Activated CD4-positive, alpha-beta T cell treated with anti-CD3 and anti-CD28 coated beads for 36 hours (primary cell): ENCODE results near the gene HCFC1. TPM values are rescaled to one million over a fixed set of nuclear protein-coding genes. Genes with fewer than 3 reads are reported as not detected.
A peak's percentile ranks its signal among the peaks of the same experiment; 100 is the strongest.

Source experiments
- ATAC-seq: fragments of 200-7000 bp; cut with Tn5 transposase; one replicate; pipeline ENCODE4 v1.10.0; 2021; ENCODE audit warnings: mild to moderate bottlenecking, moderate library complexity
- CTCF ChIA-PET: fragments of 350-600 bp; sonication (Branson Sonifier 250); formaldehyde crosslinking; loops from one replicate; lab custom pipeline; 2021; ENCODE audit warnings: antibody characterized with exemption; lab: Charles Lee
- POLR2A ChIA-PET: fragments of 350-600 bp; sonication (Branson Sonifier 250); formaldehyde crosslinking; loops from one replicate; lab custom pipeline; 2021; ENCODE audit warnings: antibody characterized with exemption, inconsistent platforms; lab: Charles Lee
- DNase-seq: peaks from one replicate; pipeline ENCODE4 v3.0.0-alpha.2; 2020
- H3K27ac Mint-ChIP-seq: one replicate; pipeline ENCODE4 v1.8.0; 2021; ENCODE audit warnings: mixed read lengths
- H3K27me3 Mint-ChIP-seq: one replicate; pipeline ENCODE4 v1.8.0; 2021; ENCODE audit warnings: mixed read lengths
- H3K36me3 Mint-ChIP-seq: one replicate; pipeline ENCODE4 v1.8.0; 2021; ENCODE audit warnings: low read depth, mixed read lengths
- H3K4me1 Mint-ChIP-seq: one replicate; pipeline ENCODE4 v1.8.0; 2021; ENCODE audit warnings: mixed read lengths
- H3K4me3 Mint-ChIP-seq: one replicate; pipeline ENCODE4 v1.8.0; 2021; ENCODE audit warnings: mild to moderate bottlenecking, moderate library complexity, mixed read lengths
- H3K9me3 Mint-ChIP-seq: one replicate; pipeline ENCODE4 v1.8.0; 2021; ENCODE audit warnings: low read depth, mixed read lengths
- intact Hi-C, 2 experiments: fragments of 100-400 bp; cut with DNase I in 1 of 2; cut with micrococcal nuclease in 1 of 2; formaldehyde crosslinking; loops; one replicate each; pipeline versions ENCODE4 v1.14.2 to v1.15.1; 2022 to 2024; cut with DNase I, micrococcal nuclease
- total RNA-seq, 2 experiments: library from RNA; stranded (reverse); gene quantifications; one replicate each; pipeline ENCODE4 v1.2.3, GENCODE V29; 2021

Gene HCFC1
- total RNA-seq, 2 experiments from 2014 or later = 99.5 to 147 TPM

DNA sequence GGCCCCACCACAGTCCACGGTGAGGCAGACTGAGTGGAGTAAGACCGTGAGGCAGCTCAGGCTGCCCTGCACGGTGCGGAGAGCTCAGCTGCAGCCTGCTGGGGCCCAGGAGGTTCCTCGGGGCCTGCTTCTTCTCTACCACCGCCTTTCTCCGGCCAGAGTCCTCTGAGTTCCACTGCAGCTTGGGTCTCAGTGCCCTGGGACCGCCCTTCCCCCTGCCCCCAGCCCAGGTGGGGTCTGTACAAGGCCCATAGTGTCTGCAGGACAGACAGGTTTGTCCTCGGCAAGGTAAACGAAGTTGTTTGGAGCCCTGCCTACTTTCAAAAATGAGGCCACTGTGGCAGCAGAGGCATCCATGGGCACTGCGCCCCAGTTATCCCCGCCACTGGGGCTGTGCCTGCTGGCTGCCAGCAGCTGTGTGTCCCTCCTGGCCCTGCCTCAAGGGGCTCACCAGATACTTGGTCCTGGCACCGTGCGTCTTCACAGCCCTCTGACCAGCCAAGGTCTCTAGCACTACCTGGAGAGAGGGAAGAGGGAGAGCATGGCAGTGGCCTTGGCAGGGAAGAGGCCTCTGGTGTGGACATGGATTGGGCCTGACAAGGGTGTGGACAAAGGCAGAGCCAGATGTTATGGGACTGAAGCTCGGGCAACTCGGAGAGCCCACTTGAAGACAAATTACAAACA, 44.1 kb upstream of the HCFC1 start:
- peak overlapping the region; percentile 42 for H3K27ac Mint-ChIP-seq
- POLR2A ChIA-PET = no interaction called here

DNA sequence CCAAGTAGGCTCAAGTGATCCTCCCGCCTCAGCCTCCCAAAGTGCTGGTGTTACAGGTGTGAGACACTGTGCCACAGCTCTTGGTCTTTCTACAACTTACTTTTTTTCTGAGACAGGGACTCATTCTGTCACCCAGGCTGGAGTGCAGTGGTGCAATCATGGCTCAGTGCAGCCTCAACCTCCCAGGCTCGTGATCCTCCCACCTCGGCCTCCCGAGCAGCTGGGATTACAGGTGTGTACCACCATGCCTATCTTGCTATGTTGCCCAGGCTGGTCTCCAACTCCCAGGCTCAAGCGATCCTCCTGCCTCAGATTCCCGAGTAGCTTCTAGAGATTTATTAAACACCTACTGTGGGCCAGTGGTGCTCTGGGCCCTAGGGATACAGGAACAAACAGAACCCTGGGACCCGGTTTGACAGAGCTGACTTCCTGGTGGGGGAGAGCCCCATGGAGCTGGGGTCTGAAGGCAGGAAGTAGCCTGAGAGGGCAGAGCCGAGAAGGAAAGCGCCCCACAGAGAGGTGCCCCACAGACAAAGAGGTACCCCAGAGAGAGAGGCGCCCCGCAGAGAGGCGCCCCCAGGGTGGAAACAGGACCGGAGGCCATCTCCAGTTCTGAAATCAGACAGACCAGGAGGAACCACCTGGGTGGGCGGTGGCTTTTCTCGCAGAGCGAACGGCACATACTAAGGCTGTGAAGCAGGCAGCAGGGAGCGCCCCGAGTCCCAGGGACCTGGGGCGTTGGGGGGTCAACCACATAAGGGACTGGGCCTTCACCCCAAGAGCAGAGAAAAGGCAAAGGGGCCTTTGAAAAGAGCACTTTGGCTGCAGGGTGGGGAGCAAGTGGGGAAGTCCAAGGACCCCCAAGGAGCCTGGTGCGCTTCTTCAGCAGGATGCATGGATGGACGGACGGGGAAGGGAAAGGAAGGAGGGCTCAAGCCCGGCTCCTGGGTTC, 43.1 kb upstream of the HCFC1 start:
- intact Hi-C loops = loop anchor here in 1 of 2 experiments (5.0 to 10.0 kb wide), 2 partner anchors 87 to 360 kb away; partner anchors contain the start of genes ARHGAP4, EMD and FLNA
- Mint-ChIP-seq H3K27me3 (no peaks in the 10 kb centered on the region), H3K27ac (no peak overlapping the region), H3K4me1 (peaks cover 7% of the 10 kb centered on the region), H3K36me3 (peaks cover 15% of the 10 kb centered on the region), H3K9me3 (no peaks in the 10 kb centered on the region), H3K4me3 (no peak overlapping the region)
- CTCF ChIA-PET = interaction anchor here (0.7 to 1.6 kb wide), 4 partner anchors 10 to 53 kb away, joined by 4 to 9 read pairs (median 5); no protein-coding TSS in a partner anchor
- POLR2A ChIA-PET = interaction anchor here (0.9 kb wide), 2 partner anchors 13 to 26 kb away, joined by 3 to 6 read pairs; no protein-coding TSS in a partner anchor
- DNase-seq = no peak
- ATAC-seq = no peak

More for the DNA sequence above, 44.1 kb upstream of the HCFC1 start:
- intact Hi-C loops = loop anchor here in 1 of 2 experiments (5.0 to 10.0 kb wide), 2 partner anchors 88 to 359 kb away; partner anchors contain the start of genes ARHGAP4, EMD and FLNA
- DNase-seq = no peak
- H3K27me3 Mint-ChIP-seq = no peaks in the 10 kb centered on the region
- CTCF ChIA-PET = no interaction called here
- H3K36me3 Mint-ChIP-seq = peaks cover 12% of the 10 kb centered on the region
- H3K9me3 Mint-ChIP-seq = no peaks in the 10 kb centered on the region
- no peak overlapping the region for H3K4me3 Mint-ChIP-seq
- peaks cover 7% of the 10 kb centered on the region for H3K4me1 Mint-ChIP-seq
- no peak for ATAC-seq

DNA sequence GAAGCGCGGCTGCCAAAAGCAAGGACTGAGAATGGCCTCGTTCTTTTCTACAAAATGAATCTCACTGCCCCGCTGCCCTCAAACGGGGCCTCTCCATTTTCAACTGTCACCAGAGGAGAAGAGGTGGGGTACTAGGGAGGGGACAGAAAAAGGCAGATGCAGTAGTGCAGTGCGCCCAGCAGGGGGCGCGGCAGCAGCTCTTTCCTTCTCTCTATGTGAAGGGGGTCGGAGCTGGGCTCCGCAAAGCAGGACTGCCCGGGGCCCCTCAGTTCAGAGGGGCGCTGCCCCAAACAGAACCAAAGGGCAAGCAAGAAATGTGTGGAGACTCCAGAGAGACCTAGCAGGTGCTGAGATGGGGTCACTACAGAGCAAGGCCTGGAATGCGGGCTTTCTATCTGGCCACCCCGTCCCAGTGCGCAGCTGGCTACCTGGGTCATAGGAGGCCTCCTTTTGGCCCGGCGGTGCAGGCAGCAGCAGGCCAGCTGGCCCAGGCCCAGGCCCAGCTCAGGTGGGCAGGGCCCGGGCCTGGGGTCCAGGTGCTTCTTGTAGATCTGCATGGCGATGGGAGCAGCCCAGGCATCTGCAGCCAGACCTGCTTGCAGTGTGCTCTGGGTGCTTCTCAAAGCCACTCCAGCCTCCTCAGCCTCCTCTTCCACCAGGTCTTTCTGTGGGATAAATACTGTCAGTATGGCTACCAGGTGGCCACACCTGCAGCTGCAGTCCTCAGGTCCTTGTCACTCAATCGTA, 42.2 kb upstream of the HCFC1 start:
- peak; percentile 85 for ATAC-seq
- Mint-ChIP-seq H3K36me3 (peaks cover 13% of the 10 kb centered on the region), H3K9me3 (no peaks in the 10 kb centered on the region), H3K4me1 (peaks cover 7% of the 10 kb centered on the region), H3K27ac (peak overlapping the region; percentile 13), H3K27me3 (no peaks in the 10 kb centered on the region), H3K4me3 (no peak overlapping the region)
- intact Hi-C loops = loop anchor here (1.0 to 10.0 kb wide), 2 partner anchors 38 to 361 kb away; partner anchors contain the start of genes EMD (in 1 of the 2) and FLNA (in 1 of the 2)
- POLR2A ChIA-PET = interaction anchor here (0.9 to 1.0 kb wide), 3 partner anchors 12 to 47 kb away, joined by 3 to 6 read pairs (median 4); no protein-coding TSS in a partner anchor
- peak; percentile 67 for DNase-seq
- CTCF ChIA-PET = interaction anchor here (0.7 to 2.2 kb wide), 13 partner anchors 9 to 123 kb away, joined by 3 to 10 read pairs (median 4); no protein-coding TSS in a partner anchor

- ChIA-PET POLR2A (interaction anchor here (1.0 kb wide), 1 partner anchor 46 kb away, joined by 4 read pairs; no protein-coding TSS in a partner anchor), CTCF (interaction anchor here (1.0 to 2.2 kb wide), 10 partner anchors 10 to 124 kb away, joined by 3 to 10 read pairs (median 4); no protein-coding TSS in a partner anchor)
- peaks cover 15% of the 10 kb centered on the region for H3K36me3 Mint-ChIP-seq
- H3K27ac Mint-ChIP-seq = no peak overlapping the region
- H3K9me3 Mint-ChIP-seq = no peaks in the 10 kb centered on the region
- no peak overlapping the region for H3K4me3 Mint-ChIP-seq
- intact Hi-C loops = loop anchor here (1.0 to 10.0 kb wide), 2 partner anchors 38 to 362 kb away; partner anchors contain the start of genes EMD (in 1 of the 2) and FLNA (in 1 of the 2)
- no peak for ATAC-seq
- H3K4me1 Mint-ChIP-seq = peaks cover 7% of the 10 kb centered on the region
- no peak for DNase-seq
- H3K27me3 Mint-ChIP-seq = no peaks in the 10 kb centered on the region
These were observed 41.4 kb upstream of the HCFC1 start for GRCh38 chrX:154013001-154013421.

GRCh38 chrX:154012336-154012991, 40.8 kb upstream of the HCFC1 start:
- Mint-ChIP-seq H3K4me1 (peaks cover 9% of the 10 kb centered on the region), H3K27ac (no peak overlapping the region)

DNA sequence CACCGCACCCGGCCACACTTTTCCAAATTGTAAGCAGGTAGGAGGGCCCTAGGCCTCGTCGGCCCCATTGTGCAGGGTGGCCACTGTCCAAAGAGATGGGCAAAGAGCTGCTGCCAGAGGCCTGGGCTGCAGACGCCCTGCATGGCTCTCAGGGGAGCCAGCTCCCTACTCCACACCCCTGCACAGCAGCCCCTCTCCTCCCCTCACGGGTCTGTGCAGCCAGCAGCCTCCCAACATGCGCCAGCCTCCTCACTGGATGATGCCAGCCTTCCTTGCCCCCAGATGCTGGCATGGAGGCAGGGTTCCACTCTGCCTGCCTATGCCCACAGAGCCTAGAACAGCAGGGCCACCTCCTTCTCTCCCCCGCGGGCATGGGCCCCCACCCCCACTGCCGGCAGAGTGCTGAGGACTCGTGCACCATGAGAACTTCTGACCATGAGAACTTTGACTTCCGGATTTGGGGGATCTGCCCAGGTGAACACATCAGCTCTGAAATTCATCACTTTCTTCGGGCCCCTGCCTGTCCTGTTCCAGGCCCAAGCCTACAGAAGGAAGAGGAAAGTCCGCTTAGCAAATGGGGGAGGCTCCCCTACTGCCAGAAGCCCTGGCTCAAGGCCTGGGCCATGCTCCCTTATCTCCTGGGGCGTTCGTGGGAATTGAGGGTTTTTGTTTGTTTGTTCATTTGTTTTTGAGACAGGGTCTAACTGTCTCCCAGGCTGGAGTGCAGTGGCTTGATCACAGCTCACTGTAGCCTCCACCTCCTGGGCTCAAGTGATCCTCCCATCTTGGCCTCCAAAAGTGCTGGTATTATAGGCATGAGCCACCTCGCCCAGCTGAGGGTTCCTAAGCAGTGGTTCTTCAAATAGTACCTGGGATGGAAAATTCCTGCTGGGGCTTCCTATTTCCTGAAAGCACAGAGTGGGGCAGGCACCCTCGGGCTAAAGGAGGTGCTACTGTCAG, 40.0 kb upstream of the HCFC1 start:
- Mint-ChIP-seq H3K27ac (no peak overlapping the region), H3K27me3 (no peaks in the 10 kb centered on the region), H3K36me3 (peaks cover 19% of the 10 kb centered on the region), H3K4me1 (peaks cover 8% of the 10 kb centered on the region), H3K9me3 (no peaks in the 10 kb centered on the region), H3K4me3 (no peak overlapping the region)
- POLR2A ChIA-PET = no interaction called here
- CTCF ChIA-PET = interaction anchor here (2.2 kb wide), 1 partner anchor 15 kb away, joined by 10 read pairs; no protein-coding TSS in a partner anchor
- intact Hi-C loops = loop anchor here in 1 of 2 experiments (10.0 kb wide), 1 partner anchor 363 kb away; the partner anchor contains the start of genes EMD and FLNA
- ATAC-seq (no peak), DNase-seq (no peak)

More at GRCh38 chrX:154012336-154012991, 40.8 kb upstream of the HCFC1 start:
- CTCF ChIA-PET = interaction anchor here (1.0 to 2.2 kb wide), 3 partner anchors 10 to 37 kb away, joined by 3 to 10 read pairs (median 5); no protein-coding TSS in a partner anchor
- ATAC-seq (no peak), DNase-seq (no peak)
- peaks cover 18% of the 10 kb centered on the region for H3K36me3 Mint-ChIP-seq
- H3K27me3 Mint-ChIP-seq = no peaks in the 10 kb centered on the region
- intact Hi-C loops = loop anchor here in 1 of 2 experiments (10.0 kb wide), 1 partner anchor 362 kb away; the partner anchor contains the start of genes EMD and FLNA
- no peak overlapping the region for H3K4me3 Mint-ChIP-seq
- no peaks in the 10 kb centered on the region for H3K9me3 Mint-ChIP-seq
- POLR2A ChIA-PET = no interaction called here

DNA sequence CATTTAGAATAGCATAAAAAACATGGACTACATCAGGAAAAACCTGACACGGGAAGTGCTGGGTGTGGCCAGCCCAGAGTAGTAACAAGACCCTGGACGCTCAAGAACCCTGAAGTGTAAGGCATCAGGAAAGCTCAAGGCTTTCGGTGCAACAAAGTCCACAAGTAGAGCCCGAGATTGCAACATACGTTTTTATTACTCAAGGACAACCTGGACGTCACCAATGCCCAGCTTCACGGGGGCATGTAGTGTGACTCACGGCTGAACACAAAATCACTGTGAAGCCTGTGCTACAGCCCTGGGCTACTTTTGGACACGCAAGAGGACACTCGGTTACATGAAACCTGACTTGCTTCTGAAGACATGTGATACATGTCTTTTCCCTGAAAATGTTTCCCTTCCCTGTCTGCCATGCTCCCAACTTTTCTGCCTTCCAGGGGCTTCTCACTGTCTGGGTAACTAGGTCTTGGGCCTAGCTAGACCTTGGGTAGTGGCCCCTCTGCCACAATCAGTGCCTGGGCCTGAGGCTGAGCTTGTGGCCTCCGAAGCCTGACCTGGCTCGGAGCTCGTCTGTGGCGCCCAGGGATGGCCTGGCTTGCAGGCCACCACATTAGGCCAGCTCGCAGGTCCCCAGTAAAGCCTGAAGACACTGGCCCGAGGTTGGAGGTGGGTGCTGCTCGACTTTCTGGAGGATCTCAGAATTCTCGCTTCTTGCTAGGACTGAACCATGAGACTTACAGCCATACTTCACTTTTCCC, 38.9 kb upstream of the HCFC1 start:
- DNase-seq (no peak), ATAC-seq (no peak)
- no peak overlapping the region for H3K4me3 Mint-ChIP-seq
- intact Hi-C loops = loop anchor here in 1 of 2 experiments (10.0 kb wide), 1 partner anchor 364 kb away; the partner anchor contains the start of genes EMD and FLNA
- ChIA-PET CTCF (no interaction called here), POLR2A (no interaction called here)
- H3K36me3 Mint-ChIP-seq = peaks cover 22% of the 10 kb centered on the region
- H3K9me3 Mint-ChIP-seq = no peaks in the 10 kb centered on the region
- H3K27me3 Mint-ChIP-seq = no peaks in the 10 kb centered on the region
- H3K4me1 Mint-ChIP-seq = peaks cover 2% of the 10 kb centered on the region
- H3K27ac Mint-ChIP-seq = no peak overlapping the region

DNA sequence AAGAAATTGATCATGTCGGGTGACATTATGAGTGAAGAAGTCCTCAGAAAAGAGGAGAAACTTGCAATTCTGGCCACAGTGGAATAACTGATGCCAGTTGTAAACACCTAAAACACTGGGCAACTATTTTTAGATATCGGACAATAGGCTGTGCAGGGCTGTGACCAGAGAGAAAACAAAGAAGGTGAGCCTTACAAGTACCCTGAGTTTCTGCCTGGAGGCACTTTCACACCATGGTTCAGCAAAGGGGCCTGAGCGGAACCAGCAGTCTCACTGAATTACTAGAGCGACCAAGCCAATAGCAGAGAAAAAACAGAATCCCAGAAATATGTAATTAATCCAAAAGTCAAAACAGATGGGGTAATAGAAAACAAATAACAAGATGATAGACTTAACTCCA, 36.9 kb upstream of the HCFC1 start:
- Mint-ChIP-seq H3K4me3 (no peak overlapping the region), H3K36me3 (peaks cover 22% of the 10 kb centered on the region), H3K4me1 (peaks cover 2% of the 10 kb centered on the region), H3K27ac (no peak overlapping the region), H3K9me3 (no peaks in the 10 kb centered on the region), H3K27me3 (no peaks in the 10 kb centered on the region)
- no peak for DNase-seq
- intact Hi-C loops = no loop called here
- ChIA-PET CTCF (no interaction called here), POLR2A (no interaction called here)
- ATAC-seq = no peak

- intact Hi-C loops = no loop called here
- ChIA-PET POLR2A (no interaction called here), CTCF (no interaction called here)
These were observed 35.3 kb upstream of the HCFC1 start for GRCh38 chrX:154006947-154007346.

More at GRCh38 chrX:154006947-154007346, 35.3 kb upstream of the HCFC1 start:
- Mint-ChIP-seq H3K4me3 (no peak overlapping the region), H3K4me1 (peaks cover 12% of the 10 kb centered on the region), H3K27ac (no peak overlapping the region), H3K36me3 (peaks cover 25% of the 10 kb centered on the region), H3K27me3 (no peaks in the 10 kb centered on the region), H3K9me3 (no peaks in the 10 kb centered on the region)
- ATAC-seq (no peak), DNase-seq (no peak)
